Astrocyte (in vitro differentiated cells and primary cell): Measurements from ENCODE around the gene NSUN5.
"Not testable (repeated sequence)": the region's sequence is repeated elsewhere in the genome, so short reads cannot be mapped to it uniquely, and the experiment has no call there.

Experiments
- CTCF ChIP-seq: IDR thresholded peaks from 2 replicates; pipeline ENCODE4 v1.5.1; 2011; ENCODE audit warnings: low read depth, mild to moderate bottlenecking, inconsistent platforms, low read length, moderate library complexity; ENCODE audit not compliant: insufficient read depth
- EZH2 ChIP-seq: IDR thresholded peaks from 2 replicates; pipeline ENCODE4 v1.6.1; 2012; ENCODE audit warnings: mild to moderate bottlenecking, low read length, inconsistent platforms; ENCODE audit not compliant: insufficient read depth

GRCh38 chr7:73299812-73300211 is 8.8 kb downstream of the NSUN5 start:
- TF ChIP-seq CTCF, EZH2: not testable (repeated sequence)
